GM12878 (cell line): ENCODE results near the gene SOX2.

Experiments
- EP300 ChIP-seq, 2 experiments: fragments of 150-350 bp in 1 of 2; IDR thresholded peaks; 2 replicates each; pipeline ENCODE4 v1.6.1; 2011 to 2012; ENCODE audit warnings: low read depth in 2 of 2, low read length in 2 of 2, borderline replicate concordance in 1 of 2, improper control_type of control experiment in 1 of 2, inconsistent platforms in 1 of 2; ENCODE audit not compliant: control insufficient read depth in 1 of 2
- EZH2 ChIP-seq: IDR thresholded peaks from 2 replicates; pipeline ENCODE4 v1.6.1; 2012; ENCODE audit warnings: low read depth, mild to moderate bottlenecking, control low read depth, inconsistent platforms, low read length, borderline replicate concordance; ENCODE audit not compliant: control insufficient read depth
- RAD21 ChIP-seq: IDR thresholded peaks from 2 replicates; pipeline ENCODE4 v1.6.1; 2011; ENCODE audit warnings: mild to moderate bottlenecking, low read depth, low read length, moderate library complexity; ENCODE audit not compliant: insufficient read depth
- RELA ChIP-seq: fragments of 450-650 bp; IDR thresholded peaks from 2 replicates; pipeline ENCODE4 v1.8.0; 2014; ENCODE audit warnings: borderline replicate concordance; ENCODE audit not compliant: partially characterized antibody
- SIN3A ChIP-seq: IDR thresholded peaks from 2 replicates; pipeline ENCODE4 v1.6.1; 2012; ENCODE audit warnings: low read depth, low read length, improper control_type of control experiment
- USF1 ChIP-seq: IDR thresholded peaks from 2 replicates; pipeline ENCODE4 v1.6.1; 2011; ENCODE audit warnings: borderline replicate concordance, low read depth, mild to moderate bottlenecking, moderate library complexity, mixed read lengths, low read length; ENCODE audit not compliant: insufficient read depth; ENCODE audit errors: extremely low read length

GRCh38 chr3:181704421-181705085 lies 7.2 kb upstream of the SOX2 start:
- TF ChIP-seq RAD21 (no peak), SIN3A (no peak), USF1 (no peak), RELA (no peak), EZH2 (no peak), EP300 (IDR thresholded peaks at IDR 0.05; ENCODE audit: borderline replicate concordance in 1 of 2, control insufficient read depth in 1 of 2, low read depth in 2 of 2, low read length in 2 of 2) (no peak)
